ENCODE results near the gene ASTN1. TPM values are rescaled to one million over a fixed set of nuclear protein-coding genes. Genes with fewer than 3 reads are reported as not detected.

Gene ASTN1
- total RNA-seq, 3 donors from 2014 or later: 0.10 to 2.2 (median 0.14) TPM

DNA sequence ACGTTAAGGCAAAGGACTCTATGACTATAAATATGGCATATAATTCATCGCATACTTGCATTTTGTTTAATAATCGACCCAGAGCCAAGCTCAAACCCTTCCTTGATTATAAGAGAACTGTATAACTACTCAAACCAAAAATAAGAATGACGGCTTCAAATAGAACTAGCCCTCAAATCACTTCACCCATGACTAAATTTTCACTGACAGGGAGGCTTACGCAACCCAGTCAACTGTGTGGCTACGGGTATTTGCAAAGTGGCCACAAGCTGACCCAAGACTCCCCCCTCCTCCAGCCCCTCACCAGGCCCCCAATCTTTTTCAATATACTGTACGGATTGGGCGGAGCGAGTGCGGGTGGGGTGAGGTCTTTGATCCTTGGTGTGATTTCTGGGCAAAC is 268.3 kb downstream of the ASTN1 start:
- no peak for DNase-seq
- TF ChIP-seq, protein P1, sequence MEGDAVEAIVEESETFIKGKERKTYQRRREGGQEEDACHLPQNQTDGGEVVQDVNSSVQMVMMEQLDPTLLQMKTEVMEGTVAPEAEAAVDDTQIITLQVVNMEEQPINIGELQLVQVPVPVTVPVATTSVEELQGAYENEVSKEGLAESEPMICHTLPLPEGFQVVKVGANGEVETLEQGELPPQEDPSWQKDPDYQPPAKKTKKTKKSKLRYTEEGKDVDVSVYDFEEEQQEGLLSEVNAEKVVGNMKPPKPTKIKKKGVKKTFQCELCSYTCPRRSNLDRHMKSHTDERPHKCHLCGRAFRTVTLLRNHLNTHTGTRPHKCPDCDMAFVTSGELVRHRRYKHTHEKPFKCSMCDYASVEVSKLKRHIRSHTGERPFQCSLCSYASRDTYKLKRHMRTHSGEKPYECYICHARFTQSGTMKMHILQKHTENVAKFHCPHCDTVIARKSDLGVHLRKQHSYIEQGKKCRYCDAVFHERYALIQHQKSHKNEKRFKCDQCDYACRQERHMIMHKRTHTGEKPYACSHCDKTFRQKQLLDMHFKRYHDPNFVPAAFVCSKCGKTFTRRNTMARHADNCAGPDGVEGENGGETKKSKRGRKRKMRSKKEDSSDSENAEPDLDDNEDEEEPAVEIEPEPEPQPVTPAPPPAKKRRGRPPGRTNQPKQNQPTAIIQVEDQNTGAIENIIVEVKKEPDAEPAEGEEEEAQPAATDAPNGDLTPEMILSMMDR (IDR thresholded peaks at IDR 0.05): no peak
- no peak overlapping the region for H3K4me3 ChIP-seq
- no peak for ATAC-seq
- intact Hi-C loops (cut with DNase I, micrococcal nuclease): loop anchor here (10.0 kb wide), 2 partner anchors 289 to 1049 kb away; no protein-coding TSS in a partner anchor
- H3K36me3 ChIP-seq (ENCODE audit: low read depth): no peaks in the 10 kb centered on the region
- no peaks in the 10 kb centered on the region for H3K9me3 ChIP-seq
- H3K4me1 ChIP-seq (ENCODE audit: low read depth): no peaks in the 10 kb centered on the region

DNA sequence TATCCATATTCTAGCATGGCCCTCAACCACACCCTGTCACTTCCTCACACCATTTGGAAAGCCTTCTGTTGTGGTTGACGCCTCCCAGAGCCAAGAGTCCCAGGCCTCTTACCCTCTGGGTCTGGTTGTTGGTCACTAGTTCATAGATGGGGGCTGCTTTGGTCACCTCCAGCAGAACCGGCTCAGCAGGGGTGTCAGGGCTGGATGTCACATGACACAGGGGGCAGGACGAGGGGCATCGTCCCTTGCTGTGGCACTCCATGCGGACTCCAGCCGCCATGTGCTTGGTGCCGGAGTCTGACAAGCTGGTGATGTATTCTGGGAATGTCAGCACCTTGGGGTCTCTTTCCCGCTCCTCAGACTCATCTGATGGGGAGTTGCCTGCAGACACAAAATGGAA is 270.1 kb downstream of the ASTN1 start:
- ATAC-seq: no peak
- Histone ChIP-seq H3K4me1 (ENCODE audit: low read depth) (no peaks in the 10 kb centered on the region), H3K4me3 (no peak overlapping the region), H3K9me3 (no peaks in the 10 kb centered on the region), H3K36me3 (ENCODE audit: low read depth) (no peaks in the 10 kb centered on the region)
- intact Hi-C loops (cut with DNase I, micrococcal nuclease): loop anchor here (10.0 kb wide), 2 partner anchors 290 to 1050 kb away; no protein-coding TSS in a partner anchor
- DNase-seq: no peak
- TF ChIP-seq, protein P1 (IDR thresholded peaks at IDR 0.05): no peak

DNA sequence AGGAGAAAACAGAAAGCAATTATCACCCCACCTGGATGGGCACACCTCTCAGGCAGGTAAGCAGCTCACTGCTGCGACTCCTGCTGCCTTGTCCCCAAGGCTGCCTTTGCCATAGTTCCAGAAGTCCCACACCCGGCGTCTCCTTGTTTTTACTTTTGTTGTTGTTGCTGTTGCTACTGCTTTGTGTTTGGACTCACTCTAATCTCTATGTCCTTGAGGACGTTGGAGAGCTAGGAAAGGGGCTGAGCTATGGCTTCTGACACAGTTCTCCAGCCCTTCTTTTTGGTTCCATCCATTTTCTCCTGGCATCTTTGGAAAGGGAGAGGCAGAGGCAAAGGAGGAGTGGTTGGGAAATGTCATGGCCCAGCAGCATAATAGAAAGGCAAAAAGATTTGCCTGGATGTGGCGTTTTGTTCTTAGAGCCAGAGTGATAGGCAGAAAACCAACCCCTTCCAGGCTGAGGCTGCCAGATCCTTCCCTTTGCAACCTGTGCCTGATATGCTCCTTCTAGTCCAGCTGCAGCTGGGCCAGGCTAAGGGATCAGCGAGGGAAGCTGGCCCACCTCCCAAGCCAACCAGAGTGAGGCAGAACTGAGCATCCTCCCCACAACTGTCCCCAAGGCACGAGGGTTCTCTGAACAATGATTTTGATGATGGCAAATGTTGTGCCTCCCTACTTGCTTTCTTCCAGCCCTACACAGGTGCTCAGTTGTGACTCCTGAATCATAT is 270.7 kb downstream of the ASTN1 start:
- Histone ChIP-seq H3K36me3 (ENCODE audit: low read depth) (no peaks in the 10 kb centered on the region), H3K4me1 (ENCODE audit: low read depth) (no peaks in the 10 kb centered on the region), H3K9me3 (no peaks in the 10 kb centered on the region), H3K4me3 (no peak overlapping the region)
- DNase-seq (no peak), ATAC-seq (no peak)
- TF ChIP-seq, protein P1 (IDR thresholded peaks at IDR 0.05): no peak
- intact Hi-C loops (cut with DNase I, micrococcal nuclease): loop anchor here (10.0 kb wide), 2 partner anchors 291 to 1051 kb away; no protein-coding TSS in a partner anchor

DNA sequence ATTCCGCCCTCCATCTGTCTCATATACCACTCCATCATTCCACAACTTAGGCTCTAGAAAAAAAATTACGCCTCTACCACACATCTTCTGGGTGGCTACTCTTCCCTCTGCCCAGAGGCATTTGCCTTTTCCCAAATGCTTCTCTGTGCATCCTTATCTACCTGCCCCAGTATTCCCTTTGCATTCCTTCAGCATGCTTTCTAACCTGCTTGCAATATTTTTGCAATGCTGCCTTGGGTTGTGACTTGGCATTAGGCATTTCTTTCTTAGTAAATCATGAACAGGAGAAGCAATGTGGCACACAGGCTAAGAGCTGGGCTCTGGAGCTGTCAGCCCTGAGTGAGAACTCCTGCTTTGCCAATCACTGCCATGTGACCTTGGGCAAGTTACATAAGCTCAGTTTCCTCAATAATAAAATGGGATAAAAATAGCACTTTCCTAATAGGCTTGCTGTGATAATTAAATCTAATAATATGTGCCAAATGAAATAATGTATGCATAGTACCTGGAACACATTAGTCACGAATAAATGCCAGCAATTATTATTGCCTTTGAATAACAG is 276.0 kb downstream of the ASTN1 start:
- H3K9me3 ChIP-seq: no peaks in the 10 kb centered on the region
- H3K4me3 ChIP-seq: no peak overlapping the region
- intact Hi-C loops (cut with DNase I, micrococcal nuclease): loop anchor here in 1 of 2 donors (10.0 kb wide), 1 partner anchor 514 kb away; no protein-coding TSS in a partner anchor
- no peak for ATAC-seq
- H3K4me1 ChIP-seq (ENCODE audit: low read depth): no peaks in the 10 kb centered on the region
- DNase-seq: no peak
- no peaks in the 10 kb centered on the region for H3K36me3 ChIP-seq (ENCODE audit: low read depth)
- TF ChIP-seq, protein P1 (IDR thresholded peaks at IDR 0.05): no peak

DNA sequence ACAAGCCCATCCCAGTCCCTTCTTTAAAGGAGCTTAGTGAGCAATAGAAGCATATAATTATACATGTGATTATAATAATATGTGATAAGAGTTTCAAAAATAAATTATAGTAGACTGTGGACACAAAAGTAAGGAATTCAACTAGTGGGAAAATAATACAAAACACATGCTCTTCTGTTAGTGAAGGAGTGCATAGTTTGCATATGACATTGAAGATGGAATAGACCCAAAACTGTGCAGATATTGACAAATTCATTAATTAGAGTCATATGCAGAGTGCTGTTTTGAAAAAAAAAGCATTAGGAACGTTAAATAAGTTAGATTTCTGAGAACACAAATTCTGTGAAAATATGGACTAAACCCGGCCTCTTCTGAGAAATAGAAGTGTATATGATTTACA is 278.8 kb downstream of the ASTN1 start:
- Histone ChIP-seq H3K4me3 (no peak overlapping the region), H3K9me3 (no peaks in the 10 kb centered on the region), H3K4me1 (ENCODE audit: low read depth) (no peaks in the 10 kb centered on the region), H3K36me3 (ENCODE audit: low read depth) (no peaks in the 10 kb centered on the region)
- no peak for DNase-seq
- TF ChIP-seq, protein P1 (IDR thresholded peaks at IDR 0.05): no peak
- no peak for ATAC-seq
- intact Hi-C loops (cut with DNase I, micrococcal nuclease): loop anchor here in 1 of 2 donors (10.0 kb wide), 1 partner anchor 511 kb away; no protein-coding TSS in a partner anchor

All from mucosa of descending colon (tissue), 3 donors.